Stimulated activated effector memory CD8-positive, alpha-beta T cell treated with anti-CD3 and anti-CD28 coated beads, Interleukin-12 subunit alpha, Interleukin-12 subunit beta, amount 100 ng/mL, for 72 hours (primary cell): ENCODE data around the gene SLC2A14.
"Not testable (repeated sequence)": the region's sequence is repeated elsewhere in the genome, so short reads cannot be mapped to it uniquely, and the experiment has no call there.

ENCODE experiments used
- ATAC-seq: fragments of 150-1000 bp; cut with Tn5 transposase; 2 replicates; pipeline ENCODE4 v1.10.0; 2021
- DNase-seq, 2 donors: peaks; one replicate each; pipeline ENCODE4 v3.0.0; 2021 to 2022; ENCODE audit warnings: low spot score in 2 of 2
- H3K27ac Mint-ChIP-seq: one replicate; pipeline ENCODE4 v1.8.0; 2022; ENCODE audit warnings: mild to moderate bottlenecking, mixed read lengths
- H3K36me3 Mint-ChIP-seq: one replicate; pipeline ENCODE4 v1.8.0; 2022; ENCODE audit warnings: mild to moderate bottlenecking, mixed read lengths
- H3K4me1 Mint-ChIP-seq: one replicate; pipeline ENCODE4 v1.8.0; 2022; ENCODE audit warnings: mixed read lengths
- H3K4me3 Mint-ChIP-seq: one replicate; pipeline ENCODE4 v1.8.0; 2022; ENCODE audit warnings: mild to moderate bottlenecking, mixed read lengths
- H3K9me3 Mint-ChIP-seq: one replicate; pipeline ENCODE4 v1.8.0; 2022; ENCODE audit warnings: mixed read lengths

SLC2A14 gene

GRCh38 chr12:7892186-7892980 is 19.7 kb upstream of the SLC2A14 start:
- no peaks in the 10 kb centered on the region for H3K36me3 Mint-ChIP-seq
- ATAC-seq: no peak
- no peak overlapping the region for H3K27ac Mint-ChIP-seq
- H3K4me3 Mint-ChIP-seq: no peak overlapping the region
- H3K4me1 Mint-ChIP-seq: no peaks in the 10 kb centered on the region
- H3K9me3 Mint-ChIP-seq: no peaks in the 10 kb centered on the region
- no peak for DNase-seq

- ATAC-seq: no peak
- Mint-ChIP-seq H3K4me1 (no peaks in the 10 kb centered on the region), H3K9me3 (no peaks in the 10 kb centered on the region), H3K36me3 (no peaks in the 10 kb centered on the region), H3K27ac (no peak overlapping the region), H3K4me3 (no peak overlapping the region)
- DNase-seq: no peak
Measured at GRCh38 chr12:7884689-7885088, 12.0 kb upstream of the SLC2A14 start.

DNA sequence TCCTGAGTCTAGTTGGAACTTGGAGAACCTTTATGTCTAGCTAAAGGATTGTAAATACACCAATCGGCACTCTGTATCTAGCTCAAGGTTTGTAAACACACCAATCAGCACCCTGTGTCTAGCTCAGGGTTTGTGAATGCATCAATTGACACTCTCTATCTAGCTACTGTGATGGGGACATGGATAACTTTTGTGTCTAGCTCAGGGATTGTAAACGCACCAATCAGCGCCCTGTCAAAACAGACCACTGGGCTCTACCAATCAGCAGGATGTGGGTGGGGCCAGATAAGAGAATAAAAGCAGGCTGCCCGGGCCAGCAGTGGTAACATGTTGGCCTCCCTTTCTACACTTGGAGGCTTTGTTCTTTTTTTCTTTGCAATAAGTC is 9.0 kb upstream of the SLC2A14 start:
- H3K4me3 Mint-ChIP-seq, H3K4me1 Mint-ChIP-seq, ATAC-seq, H3K36me3 Mint-ChIP-seq, H3K9me3 Mint-ChIP-seq, H3K27ac Mint-ChIP-seq, DNase-seq: not testable (repeated sequence)

- not testable (repeated sequence) for H3K4me1 Mint-ChIP-seq, H3K36me3 Mint-ChIP-seq, ATAC-seq, DNase-seq, H3K4me3 Mint-ChIP-seq, H3K9me3 Mint-ChIP-seq, H3K27ac Mint-ChIP-seq
Measured at GRCh38 chr12:7880952-7881735, 8.4 kb upstream of the SLC2A14 start.

DNA sequence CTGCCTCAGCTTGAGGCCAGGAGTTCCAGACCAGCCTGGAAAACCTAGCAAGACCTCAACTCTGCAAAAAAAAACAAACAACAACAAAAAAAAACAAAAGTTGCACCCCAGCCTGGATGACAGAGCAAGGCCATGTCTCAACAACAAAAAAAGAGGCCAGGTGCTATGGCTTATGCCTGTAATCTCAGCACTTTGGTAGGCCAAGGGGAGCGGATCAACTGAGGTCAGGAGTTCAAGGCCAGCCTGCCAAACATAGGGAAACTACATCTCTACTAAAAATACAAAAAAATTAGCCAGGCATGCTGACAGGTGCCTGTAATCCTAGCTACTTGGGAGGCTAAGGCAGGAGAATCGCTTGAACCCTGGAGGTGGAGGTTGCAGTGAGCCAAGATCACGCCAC is 6.5 kb upstream of the SLC2A14 start:
- no peak overlapping the region for H3K4me3 Mint-ChIP-seq
- H3K9me3 Mint-ChIP-seq: no peaks in the 10 kb centered on the region
- DNase-seq: no peak
- no peaks in the 10 kb centered on the region for H3K36me3 Mint-ChIP-seq
- no peak overlapping the region for H3K27ac Mint-ChIP-seq
- no peak for ATAC-seq
- H3K4me1 Mint-ChIP-seq: no peaks in the 10 kb centered on the region

GRCh38 chr12:7877420-7877819 is 4.7 kb upstream of the SLC2A14 start:
- H3K36me3 Mint-ChIP-seq: no peaks in the 10 kb centered on the region
- DNase-seq: no peak

DNA sequence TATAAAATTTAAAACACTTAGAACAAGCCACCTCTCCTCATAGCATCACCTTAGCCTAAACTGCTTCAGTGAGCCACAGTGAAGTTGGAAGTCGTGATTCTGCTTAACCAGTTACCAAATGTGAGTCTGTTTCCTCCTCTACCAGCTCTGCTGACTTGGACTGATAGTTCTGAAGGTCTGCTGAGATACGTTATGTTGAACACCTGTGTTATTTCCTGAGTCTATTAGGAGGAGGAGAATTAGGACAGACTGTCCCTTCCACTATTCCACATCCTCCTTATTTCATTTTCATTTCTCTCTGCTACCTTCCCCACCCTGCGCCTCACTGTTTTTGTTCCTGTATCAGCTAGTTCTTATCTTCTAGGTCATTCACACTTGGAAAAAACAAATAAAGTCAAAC is 2.4 kb downstream of the SLC2A14 start:
- no peak for ATAC-seq
- Mint-ChIP-seq H3K9me3 (no peaks in the 10 kb centered on the region), H3K27ac (no peak overlapping the region), H3K4me1 (no peaks in the 10 kb centered on the region), H3K4me3 (no peak overlapping the region), H3K36me3 (no peaks in the 10 kb centered on the region)
- DNase-seq: no peak

More at GRCh38 chr12:7877420-7877819, 4.7 kb upstream of the SLC2A14 start:
- Mint-ChIP-seq H3K4me1 (no peaks in the 10 kb centered on the region), H3K27ac (no peak overlapping the region), H3K4me3 (no peak overlapping the region), H3K9me3 (no peaks in the 10 kb centered on the region)
- no peak for ATAC-seq

GRCh38 chr12:7869137-7869536 is 3.6 kb downstream of the SLC2A14 start:
- Mint-ChIP-seq H3K27ac (no peak overlapping the region), H3K9me3 (no peaks in the 10 kb centered on the region), H3K4me3 (no peak overlapping the region), H3K4me1 (no peaks in the 10 kb centered on the region), H3K36me3 (no peaks in the 10 kb centered on the region)
- ATAC-seq: no peak
- DNase-seq: no peak

DNA sequence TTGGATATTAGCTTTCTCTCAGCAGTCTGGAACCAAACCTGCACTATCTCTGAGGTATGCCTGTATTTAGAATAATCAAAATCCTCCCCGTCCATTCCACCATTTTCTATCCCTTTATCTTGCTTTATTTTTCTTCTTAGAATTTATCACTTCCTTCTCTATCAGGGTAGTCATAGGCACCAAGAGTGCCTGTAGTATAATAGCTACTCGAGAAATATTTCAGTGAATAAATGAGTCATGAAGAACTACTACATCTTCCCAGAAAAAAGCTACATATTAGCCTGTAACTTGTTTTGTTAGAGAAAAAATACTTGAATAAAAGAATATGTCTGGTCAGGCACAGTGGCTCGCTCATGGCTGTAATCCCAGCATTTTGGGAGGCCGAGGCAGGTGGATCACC is 4.3 kb downstream of the SLC2A14 start:
- ATAC-seq: no peak
- H3K27ac Mint-ChIP-seq: no peak overlapping the region
- no peaks in the 10 kb centered on the region for H3K4me1 Mint-ChIP-seq
- no peak for DNase-seq
- H3K36me3 Mint-ChIP-seq: no peaks in the 10 kb centered on the region
- no peak overlapping the region for H3K4me3 Mint-ChIP-seq
- no peaks in the 10 kb centered on the region for H3K9me3 Mint-ChIP-seq

DNA sequence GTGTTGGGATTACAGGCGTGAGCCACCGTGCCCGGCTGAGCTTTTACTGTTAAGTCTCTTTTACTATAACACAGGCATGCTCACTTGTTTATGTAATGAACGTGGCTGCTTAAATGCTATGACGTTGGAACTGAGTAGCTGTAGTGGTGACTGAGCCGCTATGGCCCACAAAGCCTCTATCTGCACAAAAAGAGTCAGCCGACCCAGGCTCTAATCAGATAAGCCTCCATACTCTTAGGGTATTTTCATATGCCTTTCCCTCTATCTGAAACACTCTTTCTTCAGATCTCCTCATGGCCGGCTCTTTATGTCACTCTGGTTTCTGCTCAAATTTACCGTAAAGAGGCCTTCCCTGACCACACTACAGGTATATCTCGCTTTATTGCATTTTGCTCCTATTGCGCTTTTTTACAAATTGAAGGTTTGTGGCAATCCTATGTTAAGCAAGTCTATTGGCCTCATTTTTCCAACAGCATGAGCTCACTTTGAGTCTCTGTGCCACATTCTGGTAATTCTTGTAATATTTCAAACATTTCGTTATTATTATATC is 8.0 kb downstream of the SLC2A14 start:
- H3K4me1 Mint-ChIP-seq: peaks cover 14% of the 10 kb centered on the region
- no peak for DNase-seq
- no peak overlapping the region for H3K4me3 Mint-ChIP-seq
- no peaks in the 10 kb centered on the region for H3K9me3 Mint-ChIP-seq
- no peaks in the 10 kb centered on the region for H3K36me3 Mint-ChIP-seq
- no peak for ATAC-seq
- H3K27ac Mint-ChIP-seq: no peak overlapping the region

DNA sequence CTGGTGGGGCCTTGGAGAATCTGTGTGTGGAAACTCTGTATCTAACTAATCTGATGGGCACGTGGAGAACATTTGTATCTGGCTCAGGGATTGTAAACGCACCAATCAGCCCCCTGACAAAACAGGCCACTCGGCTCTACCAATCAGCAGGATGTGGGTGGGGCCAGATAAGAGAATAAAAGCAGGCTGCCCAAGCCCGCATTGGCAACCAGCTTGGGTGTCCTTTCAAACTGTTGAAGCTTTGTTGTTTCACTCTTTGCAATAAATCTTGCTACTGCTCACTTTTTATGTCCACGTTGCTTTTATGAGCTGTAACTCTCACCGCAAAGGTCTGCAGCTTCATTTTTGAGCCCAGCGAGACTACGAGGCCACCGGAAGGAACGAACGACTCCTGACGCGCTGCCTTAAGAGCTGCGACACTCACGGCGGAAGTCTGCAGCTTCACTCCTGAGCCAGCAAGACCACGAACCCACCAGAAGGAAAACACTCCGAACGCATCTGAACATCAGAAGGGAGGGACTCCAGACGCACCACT is 9.8 kb downstream of the SLC2A14 start:
- H3K27ac Mint-ChIP-seq: peak overlapping the region; percentile 83
- H3K9me3 Mint-ChIP-seq, DNase-seq, H3K36me3 Mint-ChIP-seq: not testable (repeated sequence)
- H3K4me3 Mint-ChIP-seq: peak overlapping the region; percentile 67
- peak; percentile 38 for ATAC-seq
- peaks cover 18% of the 10 kb centered on the region for H3K4me1 Mint-ChIP-seq

DNA sequence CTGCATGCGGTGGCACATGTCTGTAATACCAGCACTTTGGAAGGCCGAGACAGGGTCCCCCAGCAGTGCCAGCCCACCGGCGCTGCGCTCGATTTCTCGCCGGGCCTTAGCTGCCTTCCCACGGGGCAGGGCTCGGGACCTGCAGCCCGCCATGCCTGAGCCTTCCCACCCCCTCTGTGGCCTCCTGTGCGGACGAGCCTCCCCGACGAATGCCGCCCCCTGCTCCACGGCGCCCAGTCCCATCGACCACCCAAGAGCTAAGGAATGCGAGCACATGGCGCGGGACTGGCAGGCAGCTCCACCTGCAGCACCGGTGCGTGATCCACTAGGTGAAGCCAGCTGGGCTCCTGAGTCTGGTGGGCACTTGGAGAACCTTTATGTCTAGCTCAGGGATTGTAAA is 10.4 kb downstream of the SLC2A14 start:
- H3K27ac Mint-ChIP-seq: peak overlapping the region; percentile 83
- H3K36me3 Mint-ChIP-seq, H3K4me3 Mint-ChIP-seq, H3K9me3 Mint-ChIP-seq, DNase-seq, ATAC-seq: not testable (repeated sequence)
- peaks cover 18% of the 10 kb centered on the region for H3K4me1 Mint-ChIP-seq

GRCh38 chr12:7859552-7859951 is 13.2 kb downstream of the SLC2A14 start:
- H3K4me3 Mint-ChIP-seq: no peak overlapping the region
- H3K36me3 Mint-ChIP-seq: no peaks in the 10 kb centered on the region
- no peaks in the 10 kb centered on the region for H3K9me3 Mint-ChIP-seq
- ATAC-seq: no peak
- peaks cover 18% of the 10 kb centered on the region for H3K4me1 Mint-ChIP-seq
- H3K27ac Mint-ChIP-seq: no peak overlapping the region
- no peak for DNase-seq

- H3K27ac Mint-ChIP-seq: no peak overlapping the region
- no peaks in the 10 kb centered on the region for H3K9me3 Mint-ChIP-seq
Measured at GRCh38 chr12:7857971-7858370, 14.7 kb downstream of the SLC2A14 start.

DNA sequence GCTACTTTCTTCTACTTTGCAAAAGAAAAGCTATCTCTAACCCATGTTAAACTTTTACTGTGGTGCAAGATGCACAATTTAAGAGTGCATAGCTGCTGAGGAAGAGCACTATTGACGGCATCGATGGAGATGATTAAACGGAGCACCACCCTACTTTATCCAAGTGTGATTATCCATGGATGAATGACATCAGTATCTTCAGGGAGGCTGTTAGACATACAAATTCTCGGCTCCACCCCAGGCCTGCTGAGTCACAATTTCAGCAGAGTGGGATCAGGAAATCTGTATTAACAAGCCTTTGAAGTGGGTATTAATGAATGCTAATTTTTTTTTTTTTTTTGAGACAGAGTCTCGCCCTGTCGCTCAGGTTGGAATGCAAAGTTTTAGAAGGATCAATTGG is 16.2 kb downstream of the SLC2A14 start:
- no peak overlapping the region for H3K4me3 Mint-ChIP-seq
- H3K9me3 Mint-ChIP-seq: no peaks in the 10 kb centered on the region
- peaks cover 11% of the 10 kb centered on the region for H3K4me1 Mint-ChIP-seq
- DNase-seq (no peak), ATAC-seq (no peak)
- no peaks in the 10 kb centered on the region for H3K36me3 Mint-ChIP-seq
- no peak overlapping the region for H3K27ac Mint-ChIP-seq

More at GRCh38 chr12:7857971-7858370, 14.7 kb downstream of the SLC2A14 start:
- no peak for ATAC-seq
- no peak for DNase-seq
- Mint-ChIP-seq H3K4me1 (peaks cover 15% of the 10 kb centered on the region), H3K36me3 (no peaks in the 10 kb centered on the region), H3K4me3 (no peak overlapping the region)
